Retina (tissue), 1 donor: ENCODE measurements around the gene CYCS.

Source experiments
- DNase-seq: peaks from one replicate; pipeline ENCODE4 v3.0.0-alpha.2; 2016

The CYCS gene

DNA sequence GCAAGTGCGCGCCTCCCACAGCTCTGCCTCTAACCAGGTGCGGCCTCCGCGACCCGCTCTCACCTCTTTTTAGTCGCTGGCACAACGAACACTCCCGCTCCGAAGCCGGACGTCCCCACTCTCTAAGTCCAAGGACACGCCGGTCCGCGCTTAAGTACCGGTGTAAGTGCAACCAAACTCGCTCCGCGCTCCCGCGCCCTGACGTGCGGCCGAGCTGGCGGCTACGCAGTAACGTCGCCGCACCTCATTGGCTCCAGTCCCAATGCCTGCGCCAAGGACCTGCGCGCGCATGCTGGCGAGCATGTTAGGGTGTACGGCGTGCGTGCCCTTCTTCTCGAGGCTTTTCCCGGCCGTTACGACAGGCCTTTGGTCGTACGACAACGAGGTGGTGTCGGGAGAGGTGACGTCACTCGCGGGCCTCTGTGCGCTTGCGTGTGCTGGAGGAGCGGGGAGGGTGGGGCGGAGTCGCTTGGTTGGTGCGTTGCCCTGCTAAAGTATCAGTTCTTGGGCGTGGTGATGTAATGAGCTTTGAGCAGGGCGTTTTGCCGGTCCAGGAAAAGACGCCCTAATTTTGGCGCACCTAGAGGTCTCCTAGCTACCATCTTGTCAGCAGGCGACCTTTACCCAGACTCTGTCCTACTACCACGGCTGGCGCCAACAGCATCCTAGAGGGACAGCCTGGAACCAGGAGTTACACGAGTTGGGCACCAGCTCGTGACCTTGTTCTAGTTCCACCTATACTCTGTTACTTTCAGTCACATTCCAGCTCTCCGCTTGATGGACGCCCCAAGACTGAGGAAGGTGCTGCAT lies at the start of gene CYCS:
CYCS (minus strand) TSS at position 124 of the 810 bp plus-strand sequence. CDS start 1,141 bp downstream, outside the sequence.
- DNase-seq, result peak; percentile 99

DNA sequence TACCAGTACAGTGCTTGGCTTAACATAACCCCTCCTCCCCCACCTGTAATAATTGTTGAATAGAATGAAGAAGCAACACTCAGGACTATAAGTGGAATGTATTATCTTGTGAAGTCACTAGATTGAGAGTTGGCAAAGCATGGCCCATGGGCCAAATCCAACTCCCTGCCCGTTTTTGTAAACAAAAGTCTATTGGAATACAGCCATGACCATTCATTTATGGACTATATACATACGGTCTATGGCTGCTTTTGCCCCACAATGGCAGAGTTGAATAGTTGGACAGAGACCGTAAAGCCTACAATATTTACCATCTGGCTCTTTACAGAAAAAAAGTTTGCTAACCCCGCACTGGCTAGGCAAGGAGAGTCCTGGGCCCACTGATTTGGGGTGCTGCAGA lies 48.1 kb upstream of the CYCS start:
- DNase-seq, result no peak

DNA sequence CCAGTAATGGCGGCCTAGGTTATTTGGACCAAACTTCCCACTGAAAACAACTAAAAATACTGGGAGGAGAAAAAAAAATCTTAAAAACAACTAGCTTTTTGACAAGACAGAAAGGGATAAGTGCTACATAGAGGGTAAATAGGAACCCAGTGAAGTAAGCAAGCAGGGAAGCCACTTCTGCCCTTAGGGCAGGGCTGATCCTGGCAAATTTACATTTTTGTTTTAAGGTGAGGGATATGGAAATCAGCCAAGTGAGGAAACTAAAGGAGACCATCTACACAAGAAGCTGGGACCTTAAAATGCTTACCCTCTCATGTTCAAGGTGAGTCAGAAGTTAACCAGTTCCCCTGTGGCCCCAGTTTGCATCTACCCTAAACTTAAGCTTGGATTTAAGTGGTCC lies 46.5 kb upstream of the CYCS start:
- no peak for DNase-seq

DNA sequence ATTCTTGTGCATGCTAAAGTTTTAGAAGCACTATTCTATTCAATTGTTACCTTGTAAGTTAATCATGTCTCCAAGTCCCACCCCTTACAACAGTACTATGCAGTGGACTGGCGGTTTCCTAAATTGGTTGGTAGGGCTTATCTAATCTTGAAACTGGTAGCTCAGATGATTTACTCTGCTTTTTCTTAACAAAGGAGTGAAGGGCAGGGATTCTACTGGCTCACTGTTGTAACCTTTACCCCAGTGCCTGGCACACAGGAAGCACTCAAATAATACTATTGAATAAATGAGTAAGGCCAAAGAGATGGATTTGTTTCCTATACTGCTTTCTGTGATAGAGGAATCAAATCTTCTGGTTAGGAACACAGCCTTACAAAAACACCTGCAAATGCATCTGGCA lies 46.0 kb upstream of the CYCS start:
- no peak for DNase-seq

DNA sequence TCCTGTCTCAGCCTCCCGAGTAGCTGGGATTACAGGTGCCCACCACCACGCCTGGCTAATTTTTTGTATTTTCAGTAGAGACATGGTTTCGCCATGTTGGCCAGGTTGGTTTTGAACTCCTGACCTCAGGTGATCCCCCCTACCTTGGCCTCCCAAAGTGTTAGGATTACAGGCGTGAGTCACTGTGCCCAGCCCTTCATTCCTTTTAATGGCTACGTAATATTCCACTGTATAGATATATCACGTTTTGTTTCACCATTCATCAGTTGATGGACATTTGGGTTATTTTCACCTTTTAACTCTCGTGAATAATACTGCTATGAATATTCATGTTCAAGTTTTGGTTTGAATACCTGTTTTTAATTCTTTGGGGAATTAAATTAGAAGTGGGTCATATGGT lies 44.6 kb upstream of the CYCS start:
- no peak for DNase-seq

DNA sequence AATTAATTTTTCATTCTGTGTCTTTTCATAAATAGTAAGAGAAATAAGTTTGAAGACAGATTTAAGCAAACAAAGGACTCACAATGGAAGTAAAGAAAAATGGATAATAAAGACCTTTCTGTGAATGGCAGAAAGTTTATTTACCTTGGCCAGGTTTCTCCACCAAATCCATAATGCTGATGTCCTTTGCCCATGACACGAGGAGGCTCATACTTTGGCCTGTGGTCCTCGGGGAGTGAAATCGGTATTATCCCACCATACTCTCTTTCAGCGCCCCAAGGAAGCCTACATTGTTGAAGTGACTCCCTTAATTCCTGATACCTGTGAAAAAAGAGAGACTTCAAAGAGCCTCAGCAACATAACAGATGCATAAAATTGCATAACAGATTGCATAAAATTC lies 43.1 kb upstream of the CYCS start:
- DNase-seq, result no peak

GRCh38 chr7:25167262-25167843 lies 42.3 kb upstream of the CYCS start:
- DNase-seq, result no peak

DNA sequence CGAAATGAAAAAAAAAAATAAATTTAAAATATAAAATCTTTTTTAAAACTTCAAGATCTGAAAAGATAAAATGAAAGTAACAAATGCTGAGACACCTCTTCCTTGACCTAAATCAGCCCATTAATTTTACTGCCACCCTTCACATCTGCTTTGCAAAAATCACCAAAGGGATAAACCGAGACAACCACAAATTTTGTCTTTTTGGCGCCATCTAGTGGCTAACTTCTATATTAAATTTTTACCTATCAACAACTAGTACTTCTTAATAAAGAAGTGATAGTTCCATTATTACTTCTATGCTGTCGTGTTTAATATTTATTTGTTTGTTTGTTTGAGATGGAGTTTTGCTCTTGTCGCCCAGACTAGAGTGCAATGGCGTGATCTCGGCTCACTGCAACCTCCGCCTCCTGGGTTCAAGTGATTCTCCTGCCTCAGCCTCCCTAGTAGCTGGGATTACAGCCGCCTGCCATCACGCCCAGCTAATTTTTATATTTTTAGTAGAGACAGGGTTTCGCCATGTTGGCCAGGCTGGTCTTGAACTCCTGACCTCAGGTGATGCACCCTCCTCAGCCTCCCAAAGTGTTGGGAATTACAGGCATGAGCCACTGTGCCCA lies 35.0 kb upstream of the CYCS start:
- DNase-seq, result peak; percentile 34

DNA sequence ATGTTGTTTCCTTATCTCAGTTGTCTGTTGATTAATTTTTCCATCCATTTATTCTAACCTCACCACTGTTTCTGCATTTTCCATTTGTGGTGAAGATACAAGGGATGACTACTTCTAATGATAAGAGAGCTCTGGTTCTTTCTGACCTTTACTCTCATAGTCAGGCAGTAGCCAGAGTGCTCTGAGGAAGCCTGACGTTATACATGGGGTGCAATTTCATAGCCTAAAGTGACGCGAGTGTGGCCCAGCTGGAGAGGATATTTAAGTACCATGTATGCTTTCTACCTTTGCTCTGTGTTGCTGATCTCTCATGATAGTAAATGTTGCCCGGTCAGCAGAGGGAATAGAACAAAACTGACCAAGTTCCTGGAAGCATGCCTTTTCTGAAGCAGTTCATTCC lies 33.9 kb upstream of the CYCS start:
- no peak for DNase-seq

- no peak for DNase-seq
These were observed 26.7 kb upstream of the CYCS start for GRCh38 chr7:25151773-25152172.

GRCh38 chr7:25149836-25150235 lies 24.8 kb upstream of the CYCS start:
- DNase-seq, result peak; percentile 6

GRCh38 chr7:25148772-25149575 lies 23.9 kb upstream of the CYCS start:
- DNase-seq, result no peak

DNA sequence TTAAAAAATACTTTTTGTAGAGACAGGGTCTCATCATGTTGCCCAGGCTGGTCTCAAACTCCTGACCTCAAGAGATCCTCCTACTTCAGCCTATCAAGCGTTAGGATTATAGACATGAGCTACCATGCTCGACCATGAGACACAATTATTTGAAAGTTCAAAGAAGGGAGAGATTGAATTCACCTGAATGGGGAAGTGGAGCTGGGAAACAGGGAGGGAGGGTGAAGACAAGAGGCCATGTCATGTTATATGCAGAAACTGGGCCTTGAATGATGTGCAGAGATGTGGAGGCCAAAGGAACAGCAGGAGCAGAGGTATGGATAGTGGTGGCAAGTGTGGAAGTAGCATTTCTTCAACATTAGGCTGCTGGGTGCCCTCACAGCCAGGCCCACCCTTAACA lies 18.7 kb upstream of the CYCS start:
- no peak for DNase-seq

GRCh38 chr7:25139536-25139935 lies 14.5 kb upstream of the CYCS start:
- no peak for DNase-seq

DNA sequence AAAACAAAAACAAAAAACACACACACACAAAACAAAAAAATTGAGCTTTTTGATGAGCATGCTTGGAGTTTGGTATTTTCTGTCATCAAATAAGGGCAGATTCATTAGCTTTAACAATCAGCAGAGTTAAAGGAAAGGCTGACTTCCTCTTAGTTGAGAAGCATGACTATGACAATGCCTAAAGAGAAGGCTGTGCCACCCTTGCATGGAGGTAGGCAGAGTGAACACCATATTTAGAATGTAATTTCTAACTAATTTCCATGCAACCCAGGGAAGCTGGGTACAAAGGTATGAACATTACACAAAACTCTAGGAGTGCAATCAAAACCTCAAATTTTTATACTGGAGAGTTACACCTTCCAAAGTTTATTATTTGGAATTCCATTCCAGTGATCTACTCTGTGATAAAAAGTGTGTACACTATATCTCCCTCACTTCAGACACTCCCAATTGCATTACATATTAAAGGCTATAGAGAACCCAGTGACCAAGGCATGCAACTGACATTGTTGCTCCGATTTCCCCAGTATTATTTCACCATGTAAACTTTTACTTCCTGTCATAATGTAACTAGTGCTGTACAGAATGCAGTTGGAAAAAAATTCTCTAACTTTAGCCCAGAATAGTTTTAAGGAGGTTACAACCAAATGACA lies 9.4 kb upstream of the CYCS start:
- DNase-seq, result no peak

DNA sequence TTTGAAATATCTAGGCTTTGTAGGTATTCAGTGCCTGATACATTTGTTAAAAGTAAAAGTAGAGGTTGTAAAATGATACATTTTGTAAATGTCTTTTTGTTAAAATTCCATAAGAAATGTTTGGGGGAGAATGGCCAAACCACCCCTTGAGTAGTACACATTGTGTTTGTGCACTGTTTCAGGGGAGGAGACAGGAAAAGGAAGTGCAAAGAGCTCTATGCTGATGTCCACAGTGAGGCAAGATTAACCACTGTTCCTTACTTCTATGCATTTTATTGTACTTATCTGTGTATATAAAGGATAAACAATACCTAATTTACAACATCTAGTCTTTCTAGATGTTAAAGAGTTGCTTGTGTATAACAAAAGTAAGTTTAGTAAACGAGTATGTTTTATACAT lies 7.4 kb upstream of the CYCS start:
- no peak for DNase-seq

GRCh38 chr7:25126751-25127150 lies 1.7 kb upstream of the CYCS start:
- no peak for DNase-seq

DNA sequence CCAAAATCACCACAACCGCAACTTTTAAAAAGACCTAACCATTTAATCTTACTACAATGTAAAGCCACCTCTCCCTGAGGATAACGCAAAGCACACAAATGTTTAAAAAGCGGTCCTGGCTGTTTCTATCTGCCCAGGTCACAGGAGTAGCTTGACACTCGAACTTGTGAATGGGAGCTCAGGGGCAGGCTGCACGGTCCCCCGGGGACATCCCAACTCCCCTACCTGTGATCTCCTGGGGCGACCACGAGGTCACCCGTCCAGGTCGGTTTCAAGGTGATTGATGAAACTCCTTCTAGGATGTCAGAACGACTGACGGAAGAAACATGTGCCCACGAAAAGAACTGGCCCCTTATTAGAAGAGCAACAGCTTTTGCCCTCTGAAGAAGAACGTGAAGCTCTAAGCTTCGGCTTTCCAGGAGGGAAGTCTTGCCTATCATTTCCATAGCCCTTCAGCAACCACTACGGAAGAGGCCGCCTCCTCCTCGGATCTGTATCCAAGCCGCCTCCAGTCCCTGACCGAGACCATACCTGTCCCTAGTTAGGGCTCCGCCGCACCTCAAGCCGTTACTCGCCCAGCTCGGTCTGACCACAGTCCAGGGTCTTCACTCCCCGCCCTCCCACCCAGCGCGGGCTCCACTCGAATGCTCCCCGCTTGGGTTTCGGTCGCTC lies 459 bp downstream of the CYCS start:
- DNase-seq, result no peak

GRCh38 chr7:25122373-25122772 lies 2.7 kb downstream of the CYCS start:
- DNase-seq, result no peak

DNA sequence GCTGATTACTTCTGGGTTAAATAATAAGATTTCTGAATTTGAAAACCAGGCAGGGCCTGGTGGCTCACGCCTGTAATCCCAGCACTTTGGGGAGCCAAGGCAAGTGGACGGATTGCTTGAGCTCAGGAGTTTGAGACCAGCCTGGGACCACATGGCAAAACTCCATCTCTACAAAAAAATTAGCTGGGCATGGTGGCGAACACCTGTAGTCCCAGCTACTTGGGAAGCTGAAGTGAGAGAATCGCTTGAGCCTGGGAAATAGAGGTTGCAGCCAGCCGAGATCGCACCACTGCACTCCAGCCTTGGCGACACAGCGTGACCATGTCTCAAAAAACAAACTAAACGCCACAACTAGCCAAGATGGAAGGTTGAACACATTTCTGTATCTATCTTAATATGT lies 3.5 kb downstream of the CYCS start:
- no peak for DNase-seq

DNA sequence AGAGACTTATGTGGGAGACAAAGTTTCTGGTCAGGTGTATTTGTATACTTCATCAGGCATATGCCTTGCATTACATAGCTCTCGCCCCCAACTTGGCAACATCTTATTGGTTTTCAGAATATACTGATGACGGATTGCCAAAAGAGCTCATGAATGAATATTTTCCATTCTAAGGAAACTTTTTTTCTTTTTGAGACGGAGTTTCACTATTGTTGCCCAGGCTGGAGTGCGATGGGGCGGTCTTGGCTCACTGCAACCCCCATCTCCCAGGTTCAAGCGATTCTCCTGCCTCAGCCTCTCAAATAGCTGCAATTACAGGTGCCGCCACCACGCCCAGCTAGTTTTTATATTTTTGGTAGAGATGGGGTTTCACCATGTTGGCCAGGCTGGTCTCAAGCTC lies 6.0 kb downstream of the CYCS start:
- DNase-seq, result no peak

- DNase-seq, result no peak
These were observed 6.9 kb downstream of the CYCS start for GRCh38 chr7:25118048-25118753.
